PC-9 (cell line): ENCODE data around the gene PC. TPM values are rescaled to one million over a fixed set of nuclear protein-coding genes. Genes with fewer than 3 reads are reported as not detected.

Source experiments
- BruUV-seq: library from RNA; stranded (reverse); fragments of 400-500 nt; replicated peaks from 2 replicates; lab custom pipeline; 2021; lab: Mats Ljungman, UMichigan
- CTCF ChIA-PET: fragments of 300-600 bp; sonication (Branson Sonifier 250); formaldehyde crosslinking; loops from one replicate; lab custom pipeline; 2022; ENCODE audit warnings: antibody characterized with exemption; lab: Charles Lee
- POLR2A ChIA-PET: fragments of 300-600 bp; sonication (Branson Sonifier 250); formaldehyde crosslinking; loops from one replicate; lab custom pipeline; 2022; ENCODE audit warnings: antibody characterized with exemption; ENCODE audit not compliant: unreplicated experiment; lab: Charles Lee
- DNase-seq, 2 experiments: peaks; one replicate each; pipeline versions ENCODE4 v3.0.0 to v3.0.0-alpha.2; 2015 to 2022; ENCODE audit warnings: mixed read lengths in 1 of 2
- H2AFZ ChIP-seq: fragments of 200-600 bp; sonication (generic); 2 replicates; pipeline ENCODE4 v1.8.1; 2017; ENCODE audit warnings: antibody characterized with exemption
- H3F3A ChIP-seq: fragments of 200-600 bp; sonication (generic); 2 replicates; pipeline ENCODE4 v1.8.1; 2017; ENCODE audit warnings: antibody characterized with exemption, mild to moderate bottlenecking, low read depth; ENCODE audit not compliant: insufficient read depth
- H3K27ac ChIP-seq: fragments of 200-600 bp; sonication (generic); 2 replicates; pipeline ENCODE4 v1.6.1; 2016; ENCODE audit warnings: mixed run types
- H3K27me3 ChIP-seq: fragments of 200-600 bp; sonication (generic); 2 replicates; pipeline ENCODE4 v1.6.1; 2016; ENCODE audit warnings: low read depth, mixed run types; ENCODE audit not compliant: insufficient read depth
- H3K36me3 ChIP-seq: fragments of 200-600 bp; sonication (generic); 2 replicates; pipeline ENCODE4 v1.6.1; 2016; ENCODE audit warnings: low read depth, mixed run types
- H3K4me1 ChIP-seq: fragments of 200-600 bp; sonication (generic); replicated peaks from 2 replicates; pipeline ENCODE4 v1.6.1; 2016; ENCODE audit warnings: mixed run types; ENCODE audit not compliant: insufficient read depth
- H3K4me2 ChIP-seq: fragments of 200-600 bp; sonication (generic); 2 replicates; pipeline ENCODE4 v1.6.1; 2017; ENCODE audit warnings: mixed run types
- H3K4me3 ChIP-seq: fragments of 200-600 bp; sonication (generic); 2 replicates; pipeline ENCODE4 v1.6.1; 2016; ENCODE audit warnings: mixed run types
- H3K79me2 ChIP-seq: fragments of 200-600 bp; sonication (generic); 2 replicates; pipeline ENCODE4 v1.6.1; 2017; ENCODE audit warnings: low read depth, mixed run types
- H3K9me2 ChIP-seq: fragments of 200-600 bp; sonication (generic); 2 replicates; pipeline ENCODE4 v1.8.1; 2017; ENCODE audit warnings: mild to moderate bottlenecking; ENCODE audit not compliant: insufficient read depth
- H3K9me3 ChIP-seq: fragments of 200-600 bp; sonication (generic); 2 replicates; pipeline ENCODE4 v1.8.1; 2016; ENCODE audit warnings: low read depth; ENCODE audit not compliant: insufficient read depth
- H4K20me1 ChIP-seq: fragments of 200-600 bp; sonication (generic); 2 replicates; pipeline ENCODE4 v1.8.1; 2017; ENCODE audit not compliant: insufficient read depth
- CTCF ChIP-seq: fragments of 200-600 bp; sonication (generic); conservative IDR thresholded peaks from 2 replicates; pipeline ENCODE4 v1.6.1; 2017; ENCODE audit warnings: mixed run types, antibody characterized with exemption, mild to moderate bottlenecking, moderate library complexity
- EZH2 ChIP-seq: fragments of 200-600 bp; sonication (generic); IDR thresholded peaks from 2 replicates; pipeline ENCODE4 v1.8.0; 2017; ENCODE audit warnings: antibody characterized with exemption, low read depth
- intact Hi-C: fragments of 100-400 bp; cut with micrococcal nuclease; formaldehyde crosslinking; loops from one replicate; pipeline ENCODE4 v1.10.0; 2022; ENCODE audit not compliant: unreplicated experiment
- total RNA-seq: library from RNA; stranded (reverse); gene quantifications from 2 replicates; pipeline ENCODE4 v1.2.3, GENCODE V29; 2021

The PC gene
- total RNA-seq, 1 experiment from 2014 or later, result 38.9 TPM

GRCh38 chr11:66958956-66959274, 732 bp upstream of the PC start:
- H3K4me2 ChIP-seq, result peak overlapping the region; percentile 72
- no peaks in the 10 kb centered on the region for H3K9me3 ChIP-seq
- POLR2A ChIA-PET, result interaction anchor here (0.5 to 1.2 kb wide), 4 partner anchors 11 to 354 kb away, joined by 3 to 10 read pairs (median 6); no protein-coding TSS in a partner anchor
- H3K9me2 ChIP-seq, result no peaks in the 10 kb centered on the region
- DNase-seq, result no peak
- peaks cover 4% of the 10 kb centered on the region; the same call in 1 of the 2 replicates for H3F3A ChIP-seq
- peak overlapping the region; percentile 16; the same call in 1 of the 2 replicates for H3K4me3 ChIP-seq
- TF ChIP-seq CTCF (no peak), EZH2 (no peak)
- TSS peak; percentile 36 for BruUV-seq
- H3K4me1 ChIP-seq, result peaks cover 22% of the 10 kb centered on the region
- no peaks in the 10 kb centered on the region for H3K36me3 ChIP-seq
- H2AFZ ChIP-seq, result peak overlapping the region; percentile 29; the same call in 1 of the 2 replicates
- H4K20me1 ChIP-seq, result no peaks in the 10 kb centered on the region
- CTCF ChIA-PET, result interaction anchor here (1.0 kb wide), 1 partner anchor 22 kb away, joined by 3 read pairs; no protein-coding TSS in a partner anchor
- no peak overlapping the region for H3K27ac ChIP-seq
- H3K79me2 ChIP-seq, result no peaks in the 10 kb centered on the region
- no peaks in the 10 kb centered on the region for H3K27me3 ChIP-seq
- intact Hi-C loops, result loop anchor here (1.0 to 10.0 kb wide), 5 partner anchors 9 to 356 kb away; no protein-coding TSS in a partner anchor

DNA sequence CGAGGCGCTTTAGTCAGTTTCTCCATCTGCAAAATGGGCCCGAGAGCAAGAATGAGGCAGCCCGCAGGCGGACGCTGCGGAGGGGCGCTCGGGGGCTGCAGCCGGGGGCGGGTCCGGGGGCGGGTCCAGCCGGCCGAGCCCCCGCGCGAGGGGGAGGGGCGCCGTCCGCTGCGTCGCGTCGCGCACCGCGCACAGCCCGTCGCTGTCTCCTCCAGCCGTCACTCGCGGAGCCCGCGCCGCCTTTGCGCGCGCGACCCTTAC, 282 bp downstream of the PC start:
- intact Hi-C loops, result loop anchor here (1.0 to 10.0 kb wide), 5 partner anchors 8 to 357 kb away; no protein-coding TSS in a partner anchor
- no peaks in the 10 kb centered on the region for H3K9me2 ChIP-seq
- H3K79me2 ChIP-seq, result no peaks in the 10 kb centered on the region
- peaks cover 4% of the 10 kb centered on the region; the same call in 1 of the 2 replicates for H3F3A ChIP-seq
- peak overlapping the region; percentile 86 for H3K4me2 ChIP-seq
- H3K4me3 ChIP-seq, result peak overlapping the region; percentile 63
- no peaks in the 10 kb centered on the region for H3K9me3 ChIP-seq
- ChIA-PET POLR2A (interaction anchor here (0.5 kb wide), 1 partner anchor 17 kb away, joined by 3 read pairs; no protein-coding TSS in a partner anchor), CTCF (no interaction called here)
- peaks cover 22% of the 10 kb centered on the region for H3K4me1 ChIP-seq
- TF ChIP-seq CTCF (no peak), EZH2 (no peak)
- H3K27ac ChIP-seq, result no peak overlapping the region
- no peaks in the 10 kb centered on the region for H4K20me1 ChIP-seq
- H3K36me3 ChIP-seq, result no peaks in the 10 kb centered on the region
- no TSS peak for BruUV-seq
- DNase-seq, result no peak
- no peaks in the 10 kb centered on the region for H3K27me3 ChIP-seq
- peak overlapping the region; percentile 86 for H2AFZ ChIP-seq

- Histone ChIP-seq H3K9me3 (no peaks in the 10 kb centered on the region), H3K4me2 (peak overlapping the region; percentile 86; the same call in 1 of the 2 replicates), H3K4me1 (peaks cover 22% of the 10 kb centered on the region), H4K20me1 (no peaks in the 10 kb centered on the region), H3K27ac (no peak overlapping the region), H3K4me3 (no peak overlapping the region; the same call in 1 of the 2 replicates), H3K36me3 (no peaks in the 10 kb centered on the region), H3K79me2 (no peaks in the 10 kb centered on the region), H3K9me2 (no peaks in the 10 kb centered on the region), H3F3A (peaks cover 4% of the 10 kb centered on the region; the same call in 1 of the 2 replicates), H2AFZ (no peak overlapping the region), H3K27me3 (no peaks in the 10 kb centered on the region)
- POLR2A ChIA-PET, result interaction anchor here (0.7 to 0.8 kb wide), 2 partner anchors 101 to 626 kb away, joined by 3 read pairs; no protein-coding TSS in a partner anchor
- CTCF ChIA-PET, result interaction anchor here (0.6 kb wide), 1 partner anchor 205 kb away, joined by 5 read pairs; no protein-coding TSS in a partner anchor
- intact Hi-C loops, result loop anchor here (5.0 to 10.0 kb wide), 3 partner anchors 76 to 358 kb away; no protein-coding TSS in a partner anchor
- BruUV-seq, result TSS peak; percentile 67
- no peak; the same call in 1 of the 2 replicates for TF ChIP-seq CTCF
- no peak for TF ChIP-seq EZH2
- DNase-seq, result peak; percentile 22 to 50
Observed at GRCh38 chr11:66956689-66957290, 1.4 kb downstream of the PC start.
